SW 1271 (cell line): ENCODE results near the gene PRKAG2.

ENCODE experiments used
- DNase-seq, 2 experiments: peaks; one replicate each; lab custom pipeline; 2025; lab: John Stamatoyannopoulos, UW

PRKAG2 gene

GRCh38 chr7:151676759-151677158 lies 200.2 kb downstream of the PRKAG2 start:
- DNase-seq, result no peak

- no peak for DNase-seq
Observed at GRCh38 chr7:151675196-151675920, 201.6 kb downstream of the PRKAG2 start.

DNA sequence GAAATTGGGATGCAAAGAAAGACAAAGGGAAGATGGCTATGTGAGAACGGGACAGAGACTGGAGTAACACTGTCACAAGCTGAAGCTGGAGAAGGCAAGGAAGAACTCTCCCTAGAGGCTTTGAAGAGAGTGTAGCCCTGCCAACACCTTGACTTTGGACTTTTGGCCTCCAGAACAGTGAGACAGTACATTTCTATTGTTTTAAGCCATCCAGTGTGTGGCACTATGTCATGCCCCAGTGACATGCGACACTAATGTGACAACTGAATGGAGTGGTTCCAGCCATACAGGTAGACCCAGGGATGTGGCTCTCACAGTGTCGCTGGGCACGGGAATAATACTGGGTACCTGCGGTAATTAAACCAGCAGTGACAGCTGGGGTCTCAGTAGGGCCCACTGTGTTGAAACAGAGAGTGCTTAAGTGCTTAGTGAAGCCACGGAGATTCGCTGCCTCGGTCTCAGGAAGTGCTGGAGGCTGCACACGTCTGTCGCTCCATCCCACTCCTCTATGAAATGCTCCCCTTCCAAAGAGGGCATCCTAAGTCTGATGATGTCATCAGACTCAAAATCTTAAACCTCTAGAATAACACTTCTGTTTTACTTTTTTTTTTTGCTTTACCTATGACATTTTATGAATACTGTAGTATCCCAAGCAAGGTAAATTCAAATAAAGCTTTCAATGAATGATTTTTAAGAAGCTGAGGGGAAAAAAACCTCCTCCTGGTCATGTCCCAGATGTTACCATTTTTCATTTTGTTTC lies 202.6 kb downstream of the PRKAG2 start:
- no peak for DNase-seq

DNA sequence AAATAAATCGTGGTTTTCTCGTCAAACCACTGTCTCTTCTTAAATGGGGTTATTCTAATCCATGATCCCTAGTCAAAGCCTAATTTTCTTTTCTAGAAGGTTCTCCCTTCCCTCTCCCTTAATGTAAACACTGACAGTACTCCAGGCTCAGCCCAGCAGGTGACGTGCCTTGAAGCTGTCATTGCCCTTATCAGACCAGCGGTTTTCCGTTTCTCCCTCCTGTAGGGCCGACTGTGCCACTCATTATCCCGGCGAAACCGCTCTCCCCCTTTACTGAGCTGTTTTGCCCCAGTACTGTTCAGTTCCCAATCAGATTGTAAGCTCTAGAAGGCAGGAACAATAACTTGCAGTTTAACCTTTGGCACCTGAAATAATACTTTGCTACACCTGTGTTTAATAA lies 203.7 kb downstream of the PRKAG2 start:
- no peak for DNase-seq

DNA sequence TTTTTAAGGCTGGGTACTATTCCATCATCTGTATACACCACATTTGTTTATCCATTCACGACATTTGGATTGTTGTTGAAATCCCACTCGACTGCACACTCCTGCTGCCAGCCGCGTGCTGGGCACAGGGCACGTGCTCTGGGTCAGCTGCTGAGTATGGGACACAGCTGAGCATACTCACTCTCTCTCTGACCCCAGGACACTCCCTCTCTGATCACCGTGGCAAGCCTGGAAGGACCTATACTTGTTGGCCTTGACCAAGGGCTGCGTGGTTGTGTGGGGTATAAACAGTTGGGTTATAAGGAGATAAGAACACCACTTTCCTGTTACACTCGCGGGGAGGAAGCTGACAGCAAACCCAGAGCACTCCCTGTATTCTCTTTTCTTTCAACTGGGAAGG lies 204.2 kb downstream of the PRKAG2 start:
- DNase-seq, result no peak

DNA sequence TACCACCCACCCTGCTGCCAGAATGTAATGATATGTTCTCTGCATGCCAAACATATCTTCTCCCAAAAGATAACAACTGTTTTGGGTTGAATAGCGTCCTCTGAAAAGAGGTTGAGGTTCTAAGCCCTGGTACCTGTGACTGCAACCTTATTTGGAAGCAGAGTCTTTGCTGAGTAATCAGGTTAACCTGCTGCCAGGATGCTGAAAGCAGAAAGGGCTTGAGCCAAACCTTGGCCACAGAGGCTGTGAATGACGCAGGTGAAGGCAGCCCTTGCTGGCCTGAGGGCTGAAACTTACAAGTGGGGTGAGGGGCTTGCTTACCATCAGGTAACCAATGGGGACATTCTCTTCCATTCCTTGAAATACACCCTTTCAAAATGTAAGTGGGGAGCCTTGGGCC lies 205.4 kb downstream of the PRKAG2 start:
- DNase-seq, result no peak

DNA sequence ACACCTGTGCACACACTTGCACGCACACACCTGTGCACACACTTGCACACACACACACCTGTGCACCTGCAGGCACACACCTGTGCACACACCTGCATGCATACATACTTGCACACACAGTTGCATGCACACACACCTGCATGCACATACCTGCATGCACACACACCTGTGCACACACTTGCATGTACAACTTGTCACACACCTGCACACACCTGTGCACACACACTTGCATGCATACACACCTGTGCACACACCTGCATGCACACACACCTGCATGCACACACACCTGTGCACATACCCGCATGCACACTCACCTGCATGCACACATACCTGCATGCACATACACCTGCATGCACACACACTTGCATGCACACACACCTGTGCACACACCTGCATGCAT lies 207.2 kb downstream of the PRKAG2 start:
- DNase-seq, result no peak

- DNase-seq, result no peak
Observed at GRCh38 chr7:151666886-151667285, 210.0 kb downstream of the PRKAG2 start.

GRCh38 chr7:151665368-151665767 lies 211.5 kb downstream of the PRKAG2 start:
- no peak for DNase-seq

- no peak for DNase-seq
Observed at GRCh38 chr7:151664268-151664667, 212.6 kb downstream of the PRKAG2 start.

DNA sequence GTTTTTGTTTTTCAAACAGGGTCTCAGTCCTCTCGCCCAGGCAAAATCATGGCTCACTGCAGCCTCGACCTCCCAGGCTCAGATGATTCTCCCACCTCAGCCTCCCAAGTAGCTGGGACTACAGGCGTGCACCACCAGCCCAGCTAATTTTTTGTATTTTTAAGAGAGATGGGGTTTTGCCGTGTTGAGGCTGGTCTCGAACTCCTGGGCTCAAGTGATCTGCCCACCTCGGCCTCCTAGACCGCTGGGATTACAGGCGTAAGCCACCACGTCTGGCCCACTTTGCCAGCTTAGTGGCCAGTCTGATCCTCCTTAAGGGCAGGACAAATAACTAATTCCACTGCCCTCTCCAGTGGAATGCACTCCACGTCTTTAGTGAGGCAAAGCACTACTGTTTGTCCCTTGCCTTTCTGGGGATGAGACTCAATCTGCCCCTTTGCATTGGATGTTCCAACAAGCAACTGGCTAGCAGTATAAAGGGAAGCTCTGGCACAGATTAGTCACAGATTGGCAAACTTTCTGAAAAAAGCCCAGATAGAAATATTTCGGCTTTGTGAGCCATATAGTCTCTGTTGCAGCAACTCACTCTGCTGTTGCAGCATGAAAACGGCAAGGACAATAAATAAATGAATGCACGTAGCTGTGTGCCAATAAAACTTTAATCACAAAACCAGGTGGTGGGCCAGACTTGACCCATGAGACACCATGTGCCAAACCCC lies 213.4 kb downstream of the PRKAG2 start:
- no peak for DNase-seq

DNA sequence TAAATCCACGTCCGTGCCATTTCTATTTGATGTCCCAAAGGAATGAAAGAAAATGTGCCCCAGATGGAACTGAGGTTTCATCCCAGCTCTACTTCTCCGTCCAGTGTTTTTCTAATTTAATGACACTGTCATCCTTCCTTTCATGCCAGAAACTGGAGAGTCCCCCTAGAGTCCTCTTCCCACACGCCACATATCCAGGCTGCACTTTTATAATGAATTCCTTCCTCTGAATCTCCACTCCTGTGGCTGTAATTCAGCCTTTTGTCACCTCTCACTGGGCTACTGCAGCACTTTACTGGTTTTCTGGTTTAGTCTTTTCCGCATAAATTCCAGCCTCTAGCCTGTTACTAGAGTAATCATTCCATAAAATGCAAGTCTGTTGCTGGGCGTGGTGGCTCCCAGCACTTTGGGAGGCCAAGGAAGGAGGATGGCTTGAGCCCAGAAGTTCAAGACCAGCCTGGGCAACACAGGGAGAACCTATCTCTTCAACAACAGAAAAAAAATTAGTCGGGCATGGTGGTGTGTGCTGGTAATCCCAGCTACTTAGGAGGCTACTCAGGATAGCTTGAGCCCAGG lies 214.6 kb downstream of the PRKAG2 start:
- no peak for DNase-seq

DNA sequence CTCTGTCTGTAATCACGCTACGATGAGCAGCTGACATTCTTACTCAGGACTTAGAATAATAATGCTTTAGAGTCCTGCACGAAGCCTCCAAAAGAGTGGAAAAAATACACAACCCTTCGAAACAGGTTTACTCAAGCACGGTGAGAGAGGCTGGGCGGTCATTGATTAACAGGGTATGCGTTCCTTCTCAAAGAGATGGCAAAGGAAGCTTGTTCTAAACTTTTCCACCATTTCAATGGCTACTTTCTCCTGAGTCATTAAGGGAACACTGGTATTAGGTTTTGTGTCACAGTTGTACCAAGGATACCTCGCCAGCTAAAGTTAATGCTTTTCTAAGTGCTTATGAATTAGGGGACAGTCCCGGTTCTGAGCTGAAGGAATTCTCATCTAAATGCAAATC lies 215.3 kb downstream of the PRKAG2 start:
- no peak for DNase-seq

- DNase-seq, result no peak
Observed at GRCh38 chr7:151660141-151660540, 216.8 kb downstream of the PRKAG2 start.

- DNase-seq, result no peak
Observed at GRCh38 chr7:151659219-151659618, 217.7 kb downstream of the PRKAG2 start.

DNA sequence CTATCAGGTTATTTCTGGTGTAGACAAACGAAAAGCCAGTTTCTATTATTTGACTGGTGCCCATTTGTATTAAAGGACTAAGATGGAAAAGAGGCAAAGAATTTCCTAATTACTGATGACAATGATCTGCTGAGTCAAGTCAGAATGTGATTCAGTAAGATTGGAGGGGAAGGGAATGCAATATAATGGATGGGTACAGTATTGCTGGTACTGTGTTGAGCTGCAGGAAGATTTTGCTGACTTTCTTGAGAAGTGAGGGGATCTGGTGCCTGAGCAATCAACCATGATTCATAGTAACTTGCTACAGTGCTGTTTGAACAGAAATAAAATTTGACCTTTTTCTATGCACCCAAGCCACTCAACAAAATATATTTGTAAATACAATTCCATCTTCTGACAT lies 218.1 kb downstream of the PRKAG2 start:
- no peak for DNase-seq

DNA sequence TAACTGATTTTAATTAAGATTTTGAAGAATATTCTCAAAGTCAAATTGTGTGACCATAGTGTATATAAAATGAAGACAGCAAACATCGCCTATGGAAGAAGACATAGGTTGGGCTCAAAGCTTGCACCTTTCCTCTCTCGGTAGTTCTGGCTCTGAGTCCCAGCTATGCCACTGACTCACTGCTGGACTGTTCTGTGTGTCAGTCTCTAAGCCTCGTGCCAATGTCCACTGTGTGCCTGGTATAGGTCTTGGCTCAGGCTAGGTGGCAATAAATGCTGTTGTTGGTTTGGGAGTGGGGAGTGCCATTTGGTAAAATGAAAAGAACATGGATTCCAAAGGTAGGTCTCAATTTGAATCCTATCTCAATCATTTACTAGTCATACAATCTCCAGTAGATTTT lies 219.7 kb downstream of the PRKAG2 start:
- no peak for DNase-seq

DNA sequence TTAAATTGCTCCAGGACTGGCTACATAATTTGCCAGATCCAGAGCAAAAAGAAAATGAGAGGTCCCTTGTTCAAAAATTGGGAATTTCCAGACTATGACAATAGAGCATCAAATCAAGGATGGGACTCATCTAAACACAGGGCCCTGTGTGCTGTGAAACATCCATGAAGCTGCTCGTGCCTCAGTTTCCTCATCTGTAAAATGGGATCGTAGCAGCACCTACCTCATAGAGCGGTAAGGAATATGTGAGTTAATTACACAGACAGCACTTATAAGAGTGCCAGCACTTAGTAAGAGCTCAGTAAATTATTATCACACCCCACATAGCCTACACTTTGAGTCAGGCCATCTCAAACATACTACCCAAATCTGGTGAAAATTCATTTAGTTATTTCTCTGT lies 221.4 kb downstream of the PRKAG2 start:
- no peak for DNase-seq

DNA sequence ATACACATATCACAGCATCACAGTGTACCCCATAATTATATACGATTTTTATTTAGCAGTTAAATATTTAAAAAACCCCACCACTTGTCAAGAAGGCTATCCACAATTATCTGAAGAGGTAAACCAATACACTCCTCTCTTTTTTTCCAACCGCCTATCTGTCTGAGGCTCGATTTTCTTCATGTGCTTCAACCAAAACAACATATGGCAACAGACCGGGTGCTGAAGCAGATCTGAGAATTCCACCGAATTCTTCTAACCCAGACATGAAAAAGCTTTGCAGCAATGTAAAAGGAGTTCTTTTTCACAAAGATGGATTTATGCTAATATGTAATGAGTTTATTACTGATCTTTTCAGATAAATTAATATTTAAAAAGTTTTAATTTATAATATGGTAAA lies 224.8 kb downstream of the PRKAG2 start:
- no peak for DNase-seq

GRCh38 chr7:151650161-151650560 lies 226.8 kb downstream of the PRKAG2 start:
- DNase-seq, result no peak

DNA sequence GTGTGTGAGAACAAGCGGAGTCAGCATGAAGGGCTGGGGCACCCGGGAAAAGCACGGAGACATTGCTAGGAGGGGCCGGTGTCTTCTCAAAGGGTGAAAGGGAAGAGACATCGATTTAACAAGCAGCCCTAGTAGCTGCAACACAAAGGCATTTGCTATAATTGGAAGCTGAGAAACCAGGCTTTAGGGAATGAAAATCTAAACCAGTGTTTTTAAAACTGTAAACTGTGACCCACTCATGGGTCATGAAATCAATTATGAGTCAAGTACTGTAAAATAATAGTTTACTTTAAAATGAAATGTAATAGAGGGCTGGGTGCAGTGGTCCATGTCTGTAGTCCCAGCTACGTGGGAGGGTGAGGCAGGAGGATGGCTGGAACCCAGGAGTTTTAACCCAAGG lies 228.5 kb downstream of the PRKAG2 start:
- DNase-seq, result no peak

GRCh38 chr7:151647874-151648273 lies 229.0 kb downstream of the PRKAG2 start:
- DNase-seq, result no peak

DNA sequence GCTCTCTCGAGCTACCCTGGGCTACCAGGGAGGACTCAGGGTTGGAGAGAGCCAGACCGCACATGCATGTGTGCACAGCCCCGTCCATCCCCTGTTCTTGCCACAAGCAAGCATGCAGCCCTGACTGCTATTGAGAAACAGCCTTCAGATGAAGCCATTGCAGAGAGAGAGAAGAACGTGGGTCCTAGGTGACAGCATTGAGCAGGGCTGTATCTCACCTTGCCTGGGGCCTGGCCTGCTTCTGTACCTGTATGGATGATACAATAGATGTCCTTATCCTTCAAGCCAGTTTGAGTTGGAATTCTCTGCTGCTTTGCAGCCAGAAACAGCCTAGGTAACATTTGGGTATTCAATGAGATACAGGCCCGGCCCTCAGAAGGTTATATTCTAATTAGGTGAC lies 229.9 kb downstream of the PRKAG2 start:
- DNase-seq, result no peak
